ENCODE data around the gene MYO1H. TPM values are rescaled to one million over a fixed set of nuclear protein-coding genes. Genes with fewer than 3 reads are reported as not detected.

Gene MYO1H
- total RNA-seq, 4 donors from 2014 or later = 0.13 to 0.88 (median 0.67) TPM; not detected in 1

DNA sequence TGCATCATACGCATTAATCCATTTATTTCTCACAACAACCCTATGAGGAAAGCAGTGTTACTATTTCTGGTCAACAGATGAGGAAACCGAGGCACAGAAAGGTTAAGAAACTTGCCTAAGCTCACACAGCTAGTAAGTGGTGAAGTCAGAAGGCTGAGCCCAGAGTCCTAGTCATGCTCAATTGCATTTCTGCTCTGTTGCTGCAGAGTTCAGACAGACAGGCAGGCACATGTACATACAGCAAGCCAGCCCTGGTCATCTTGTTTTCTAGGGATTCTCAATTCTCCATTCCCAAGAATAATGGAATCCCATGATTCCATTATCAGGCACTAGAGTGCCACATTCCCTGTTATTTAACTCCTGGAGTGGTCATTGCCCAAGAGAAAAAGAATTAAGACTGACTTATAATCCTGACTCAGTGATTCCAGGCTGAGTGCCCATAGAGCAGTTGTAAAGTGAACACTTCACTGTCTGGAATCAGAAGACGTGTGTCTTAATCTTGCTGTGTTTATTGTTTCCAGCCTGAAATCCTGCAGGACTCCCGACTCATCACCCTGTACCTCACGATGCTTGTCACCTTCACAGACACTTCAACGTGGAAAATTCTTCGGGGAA is 140.5 kb downstream of the MYO1H start:
- DNase-seq = no peak
- no peak overlapping the region for H3K4me3 ChIP-seq (replicated peaks in 1 of 3)
- H3K9me3 ChIP-seq = no peaks in the 10 kb centered on the region
- no peaks in the 10 kb centered on the region for H3K27me3 ChIP-seq
- H3K27ac ChIP-seq = no peak overlapping the region
- H3K36me3 ChIP-seq = peaks cover 86 to 89% of the 10 kb centered on the region in 2 donors
- intact Hi-C loops (cut with DNase I) = no loop called here
- no peaks in the 10 kb centered on the region for H3K4me1 ChIP-seq
- no peak for TF ChIP-seq POLR2A (IDR thresholded peaks at IDR 0.05)
- TF ChIP-seq, protein P1, sequence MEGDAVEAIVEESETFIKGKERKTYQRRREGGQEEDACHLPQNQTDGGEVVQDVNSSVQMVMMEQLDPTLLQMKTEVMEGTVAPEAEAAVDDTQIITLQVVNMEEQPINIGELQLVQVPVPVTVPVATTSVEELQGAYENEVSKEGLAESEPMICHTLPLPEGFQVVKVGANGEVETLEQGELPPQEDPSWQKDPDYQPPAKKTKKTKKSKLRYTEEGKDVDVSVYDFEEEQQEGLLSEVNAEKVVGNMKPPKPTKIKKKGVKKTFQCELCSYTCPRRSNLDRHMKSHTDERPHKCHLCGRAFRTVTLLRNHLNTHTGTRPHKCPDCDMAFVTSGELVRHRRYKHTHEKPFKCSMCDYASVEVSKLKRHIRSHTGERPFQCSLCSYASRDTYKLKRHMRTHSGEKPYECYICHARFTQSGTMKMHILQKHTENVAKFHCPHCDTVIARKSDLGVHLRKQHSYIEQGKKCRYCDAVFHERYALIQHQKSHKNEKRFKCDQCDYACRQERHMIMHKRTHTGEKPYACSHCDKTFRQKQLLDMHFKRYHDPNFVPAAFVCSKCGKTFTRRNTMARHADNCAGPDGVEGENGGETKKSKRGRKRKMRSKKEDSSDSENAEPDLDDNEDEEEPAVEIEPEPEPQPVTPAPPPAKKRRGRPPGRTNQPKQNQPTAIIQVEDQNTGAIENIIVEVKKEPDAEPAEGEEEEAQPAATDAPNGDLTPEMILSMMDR (IDR thresholded peaks at IDR 0.05) = no peak
- WGBS, 2 donors = 84 to 92% methylated on average over 7 of the region's 7 CpGs

DNA sequence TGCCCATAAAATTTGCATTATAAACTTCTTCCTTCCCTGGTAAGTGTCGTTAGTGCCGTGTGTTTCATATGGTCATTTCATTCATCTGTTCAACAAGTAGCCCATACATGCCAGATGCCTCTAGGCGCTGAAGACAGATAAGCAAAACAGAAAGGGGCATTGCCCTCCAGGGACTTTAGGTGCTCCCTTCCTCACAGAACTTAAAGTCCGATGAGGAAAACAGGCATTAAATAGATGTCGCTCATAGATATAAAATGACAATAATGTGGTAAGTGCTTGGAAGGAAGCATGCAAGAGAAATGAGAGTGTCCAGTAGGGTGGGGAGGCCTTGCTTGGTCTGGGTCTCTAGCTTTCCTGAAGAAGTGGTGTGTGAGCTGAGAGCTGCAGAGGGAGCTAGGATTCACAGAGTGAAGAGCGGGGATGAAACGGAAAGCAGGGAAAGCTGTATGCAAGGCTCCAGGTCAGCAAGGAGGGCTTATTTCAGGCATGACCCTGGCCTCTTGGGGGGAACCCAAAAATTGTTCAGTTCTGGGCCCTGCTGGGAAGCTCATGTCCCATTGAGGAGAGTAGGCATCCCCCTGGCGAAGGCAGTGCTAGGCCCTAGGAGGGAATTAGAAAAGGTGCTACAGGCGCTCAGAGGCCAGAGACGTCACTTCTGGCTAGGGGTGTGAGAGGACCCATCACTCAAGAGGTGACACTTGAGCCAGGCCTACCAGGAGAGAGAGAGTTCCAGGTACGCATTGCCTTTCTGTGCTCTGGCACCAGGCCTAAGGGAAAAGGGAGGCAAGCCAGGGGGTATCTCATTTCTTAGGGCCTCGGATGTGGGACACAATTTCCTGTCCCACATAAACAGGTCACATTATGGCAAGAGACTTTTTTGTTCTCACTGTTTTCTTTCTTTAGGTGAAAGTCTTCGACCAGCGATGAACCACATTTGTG is 141.6 kb downstream of the MYO1H start:
- peaks cover 78 to 80% of the 10 kb centered on the region in 2 donors for H3K36me3 ChIP-seq
- no peak for DNase-seq

DNA sequence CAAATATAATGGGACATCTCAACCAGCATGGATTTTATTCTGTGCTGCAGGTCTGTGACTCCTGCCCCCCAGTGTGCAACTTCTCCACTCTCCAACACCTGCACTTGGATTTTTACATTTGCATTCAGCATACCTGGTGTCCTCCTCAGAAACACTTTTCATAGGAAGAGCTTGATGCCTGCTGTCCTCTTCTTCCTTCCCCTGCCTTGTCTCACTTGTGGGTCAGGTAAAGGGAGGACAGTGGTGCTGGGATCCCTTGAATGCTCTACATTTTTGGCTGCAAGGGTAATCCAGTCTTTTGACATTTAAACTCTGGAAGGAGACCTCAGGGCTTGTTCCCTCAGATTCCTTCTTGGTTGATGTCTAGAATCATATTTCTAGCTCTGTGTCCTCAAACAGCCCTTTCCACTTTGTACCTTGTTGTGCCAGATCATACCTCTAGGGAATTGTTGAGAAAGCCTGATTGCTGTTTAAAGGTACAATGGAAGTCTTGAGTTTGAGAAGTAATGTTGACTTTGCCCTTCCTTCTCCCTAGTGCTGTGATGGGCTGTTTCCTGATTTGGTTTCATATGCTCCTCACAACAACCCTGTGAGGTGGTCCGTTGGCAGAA is 142.4 kb downstream of the MYO1H start:
- Histone ChIP-seq H3K27me3 (no peaks in the 10 kb centered on the region), H3K36me3 (peaks cover 71 to 80% of the 10 kb centered on the region in 2 donors), H3K9me3 (no peaks in the 10 kb centered on the region), H3K4me3 (replicated peaks in 1 of 3) (no peak overlapping the region), H3K27ac (no peak overlapping the region), H3K4me1 (no peaks in the 10 kb centered on the region)
- intact Hi-C loops (cut with DNase I) = no loop called here
- TF ChIP-seq POLR2A (IDR thresholded peaks at IDR 0.05) = no peak
- TF ChIP-seq, protein P1 (IDR thresholded peaks at IDR 0.05) = no peak
- DNase-seq = no peak
- WGBS, 2 donors = 91 to 97% methylated on average over 1 of the region's 1 CpG

More for the DNA sequence above, 141.6 kb downstream of the MYO1H start:
- Histone ChIP-seq H3K9me3 (no peaks in the 10 kb centered on the region), H3K4me1 (no peaks in the 10 kb centered on the region), H3K27ac (no peak overlapping the region), H3K27me3 (no peaks in the 10 kb centered on the region), H3K4me3 (replicated peaks in 1 of 3) (no peak overlapping the region)
- intact Hi-C loops (cut with DNase I) = no loop called here
- 94 to 96% methylated on average over 14 of the region's 14 CpGs for WGBS, 2 donors
- TF ChIP-seq, protein P1 (IDR thresholded peaks at IDR 0.05) = no peak
- no peak for TF ChIP-seq POLR2A (IDR thresholded peaks at IDR 0.05)

DNA sequence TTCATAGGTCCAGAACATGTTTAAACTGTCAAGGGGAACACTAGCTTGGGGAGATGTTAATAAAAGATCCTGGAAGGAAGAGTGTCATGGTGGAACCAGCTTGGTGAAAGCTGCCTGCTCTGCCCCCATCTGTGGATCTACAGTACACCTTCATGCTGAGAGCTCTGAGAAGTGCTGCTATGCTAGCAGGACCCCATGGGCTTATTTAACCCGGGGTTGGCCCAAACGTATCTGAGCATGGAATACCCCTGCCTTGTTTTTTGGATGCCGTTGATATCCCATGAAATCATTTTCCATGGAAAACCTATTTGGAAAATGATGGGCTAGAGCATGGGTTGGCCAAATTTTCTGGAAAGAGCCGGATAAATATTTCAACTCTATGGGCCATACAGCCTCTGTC is 144.0 kb downstream of the MYO1H start:
- H3K27ac ChIP-seq = no peak overlapping the region
- no peak for TF ChIP-seq POLR2A (IDR thresholded peaks at IDR 0.05)
- TF ChIP-seq, protein P1 (IDR thresholded peaks at IDR 0.05) = no peak
- no peak overlapping the region for H3K4me3 ChIP-seq (replicated peaks in 1 of 3)
- H3K9me3 ChIP-seq = no peaks in the 10 kb centered on the region
- H3K4me1 ChIP-seq = no peaks in the 10 kb centered on the region
- 96 to 98% methylated on average over 4 of the region's 4 CpGs for WGBS, 2 donors
- DNase-seq = no peak
- H3K36me3 ChIP-seq = peaks cover 70 to 72% of the 10 kb centered on the region in 2 donors
- no peaks in the 10 kb centered on the region for H3K27me3 ChIP-seq
- intact Hi-C loops (cut with DNase I) = no loop called here
